ENCODE results near the gene PAFAH1B1.
"Not testable (repeated sequence)": the region's sequence is repeated elsewhere in the genome, so short reads cannot be mapped to it uniquely, and the experiment has no call there.

The PAFAH1B1 gene

GRCh38 chr17:2592971-2593820, at the start of gene PAFAH1B1:
TSS of gene PAFAH1B1 (plus strand) at chr17:2593654. CDS start at chr17:2638289, 44,635 bp downstream.
- peak; percentile 94 for DNase-seq

- DNase-seq, result no peak
Measured at GRCh38 chr17:2545393-2545792, 48.1 kb upstream of the PAFAH1B1 start.

- no peak for DNase-seq
Measured at GRCh38 chr17:2547176-2547575, 46.3 kb upstream of the PAFAH1B1 start.

- not testable (repeated sequence) for DNase-seq
Measured at GRCh38 chr17:2548026-2548425, 45.4 kb upstream of the PAFAH1B1 start.

DNA sequence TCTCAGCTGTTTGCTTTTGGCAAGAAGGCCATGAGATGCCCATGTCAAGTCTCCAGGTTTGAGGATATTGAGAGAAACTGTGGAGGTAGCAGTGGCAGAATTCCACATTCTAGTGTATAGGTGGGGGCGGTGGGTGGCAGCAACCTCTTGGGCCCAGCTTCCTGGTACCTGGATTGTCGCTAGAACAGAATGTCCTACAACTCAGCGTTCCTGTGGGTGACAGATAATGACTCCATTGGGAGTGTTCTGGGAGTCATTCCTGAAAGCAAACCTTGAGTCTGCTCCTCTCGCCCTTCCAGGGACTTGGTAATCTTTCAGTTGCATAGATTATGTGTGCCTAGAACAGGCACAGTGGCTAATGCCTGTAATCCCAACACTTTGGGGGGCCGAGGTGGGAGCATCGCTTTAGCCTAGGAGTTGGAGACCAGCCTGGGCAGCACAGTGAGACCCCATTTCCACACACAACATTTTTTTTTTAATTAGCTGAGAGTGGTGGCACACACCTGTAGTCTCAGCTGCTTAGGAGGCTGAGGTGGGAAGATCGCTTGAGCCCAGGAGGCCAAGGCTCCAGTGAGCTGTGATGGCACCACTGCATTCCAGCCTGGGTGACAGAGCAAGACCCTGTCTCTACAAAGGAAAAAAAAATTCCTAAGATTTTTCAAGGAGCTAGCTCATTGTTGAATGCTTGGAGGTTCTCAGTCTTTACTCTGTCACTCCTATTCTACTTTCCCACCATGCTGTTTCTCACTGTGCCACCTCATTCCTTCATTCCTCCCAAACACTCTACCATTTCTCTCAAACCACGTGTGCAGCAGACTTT, 43.9 kb upstream of the PAFAH1B1 start:
- no peak for DNase-seq

- DNase-seq, result no peak
Measured at GRCh38 chr17:2551493-2551892, 42.0 kb upstream of the PAFAH1B1 start.

GRCh38 chr17:2551928-2552327, 41.5 kb upstream of the PAFAH1B1 start:
- no peak for DNase-seq

- no peak for DNase-seq
Measured at GRCh38 chr17:2560658-2561057, 32.8 kb upstream of the PAFAH1B1 start.

DNA sequence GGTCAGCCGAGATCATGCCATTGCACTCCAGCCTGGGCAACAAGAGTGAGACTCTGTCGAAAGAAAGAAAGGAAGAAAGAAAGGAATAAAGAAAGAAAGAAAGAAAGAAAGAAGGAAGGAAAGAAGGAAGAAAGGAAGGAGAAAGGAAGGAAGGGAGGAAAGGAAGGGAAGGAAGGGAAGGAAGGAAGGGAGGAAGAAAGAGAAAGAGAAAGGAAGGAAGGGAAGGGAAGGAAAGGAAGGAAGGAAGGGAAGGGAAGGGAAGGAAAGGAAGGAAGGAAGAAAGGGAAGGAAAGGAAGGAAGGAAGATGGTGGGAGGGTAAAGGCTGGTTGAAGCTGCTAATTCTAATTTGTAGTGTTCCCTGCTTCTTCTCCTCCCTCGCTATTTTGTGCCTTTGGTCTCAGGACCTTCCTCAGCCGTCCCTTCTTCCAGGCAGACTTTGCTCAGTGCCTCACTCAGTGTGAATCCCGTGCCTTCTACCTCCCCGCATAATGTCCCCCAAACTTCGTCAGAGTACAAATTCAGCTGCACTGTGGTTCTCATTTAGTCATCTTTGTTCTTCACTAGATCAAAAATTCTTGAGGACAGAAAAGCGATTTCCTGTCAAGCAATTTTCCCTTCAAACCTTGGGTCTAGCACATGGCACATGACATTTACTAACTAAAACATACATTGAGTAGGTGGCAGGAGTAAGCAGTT, 31.1 kb upstream of the PAFAH1B1 start:
- DNase-seq, result no peak

GRCh38 chr17:2563061-2563460, 30.4 kb upstream of the PAFAH1B1 start:
- DNase-seq, result no peak

GRCh38 chr17:2563543-2563942, 29.9 kb upstream of the PAFAH1B1 start:
- no peak for DNase-seq

- no peak for DNase-seq
Measured at GRCh38 chr17:2564877-2565276, 28.6 kb upstream of the PAFAH1B1 start.

GRCh38 chr17:2566056-2566455, 27.4 kb upstream of the PAFAH1B1 start:
- DNase-seq, result no peak

DNA sequence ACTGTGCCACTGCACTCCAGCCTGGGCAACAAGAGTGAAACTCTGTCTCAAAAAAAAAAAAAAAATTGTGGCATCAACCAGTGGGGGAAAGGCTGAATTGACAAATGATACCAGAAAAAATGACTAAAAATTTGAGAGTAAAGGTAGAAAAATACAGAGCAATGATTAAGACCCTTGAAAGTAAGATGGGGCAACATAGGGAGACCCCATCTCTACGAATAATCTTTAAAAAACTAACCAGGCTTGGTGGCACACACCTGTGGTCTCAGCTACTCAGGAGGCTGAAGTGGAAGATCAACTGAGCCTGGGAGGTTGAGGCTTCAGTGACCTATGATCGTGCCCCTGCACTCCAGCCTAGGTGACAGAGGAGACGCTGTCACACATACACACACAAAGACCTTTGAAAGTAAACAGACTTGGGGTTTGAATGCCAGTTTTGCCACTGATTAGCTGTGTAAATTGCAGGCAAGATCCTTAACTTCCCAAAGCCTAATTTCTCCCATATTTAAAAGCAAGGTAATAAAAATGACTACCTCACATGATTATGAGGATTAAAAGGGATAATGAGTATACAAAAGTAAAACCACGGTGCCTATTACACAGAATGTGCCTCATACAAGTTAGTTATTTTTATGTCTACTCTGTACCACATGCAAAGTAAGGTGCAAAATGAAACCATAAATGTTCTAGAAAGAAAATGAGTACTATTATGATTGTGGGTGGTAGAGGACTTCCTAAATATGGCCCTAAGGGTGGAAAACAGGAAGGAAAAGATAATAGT, 21.7 kb upstream of the PAFAH1B1 start:
- DNase-seq, result no peak

- not testable (repeated sequence) for DNase-seq
Measured at GRCh38 chr17:2572304-2572609, 21.2 kb upstream of the PAFAH1B1 start.

DNA sequence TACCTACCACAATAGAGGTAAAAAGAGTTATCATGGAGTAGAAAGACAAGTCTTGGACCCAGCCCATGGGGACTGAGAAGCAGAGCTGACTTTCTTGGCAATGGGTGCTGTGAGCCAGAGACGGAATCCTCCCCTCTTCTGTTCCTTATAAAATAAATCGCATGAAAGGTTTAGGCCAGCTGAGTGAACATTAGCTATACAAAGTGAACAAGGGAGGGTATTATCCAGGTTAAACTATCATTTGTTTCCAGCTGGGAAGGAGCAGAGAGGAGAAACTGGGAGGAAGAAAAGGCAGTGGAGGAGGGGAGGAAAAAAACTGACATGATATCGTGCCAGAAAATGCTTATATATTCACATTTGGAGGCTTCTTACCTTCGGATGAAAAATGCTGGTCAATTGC, 13.3 kb upstream of the PAFAH1B1 start:
- no peak for DNase-seq

GRCh38 chr17:2580661-2581060, 12.8 kb upstream of the PAFAH1B1 start:
- no peak for DNase-seq

- DNase-seq, result no peak
Measured at GRCh38 chr17:2582493-2582892, 11.0 kb upstream of the PAFAH1B1 start.

DNA sequence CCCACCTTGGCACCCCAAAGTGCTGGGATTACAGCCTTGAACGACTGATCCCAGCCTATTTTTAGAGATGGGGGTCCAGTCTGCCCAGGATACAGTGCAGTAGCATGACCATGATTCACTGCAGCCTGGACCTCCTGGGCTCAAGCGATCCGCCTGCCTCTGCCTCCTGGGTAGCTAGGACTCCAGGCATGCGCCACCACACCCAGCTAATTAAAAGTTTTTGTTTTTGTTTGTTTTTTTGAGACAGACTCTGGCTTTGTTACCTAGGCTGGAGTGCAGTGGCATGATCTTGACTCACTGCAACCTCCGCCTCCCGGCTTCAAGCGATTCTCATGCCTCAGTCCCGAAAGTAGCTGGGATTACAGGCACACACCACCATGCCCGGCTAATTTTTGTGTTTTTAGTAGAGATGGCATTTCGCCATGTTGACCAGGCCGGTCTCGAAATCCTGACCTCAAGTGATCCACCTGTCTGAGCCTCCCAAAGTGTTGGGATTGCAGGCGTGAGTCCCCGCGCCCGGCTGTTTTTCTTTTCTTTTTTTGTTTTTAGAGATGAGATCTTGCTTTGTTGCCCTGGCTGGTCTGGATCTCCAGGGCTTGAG, 2.3 kb upstream of the PAFAH1B1 start:
- no peak for DNase-seq

DNA sequence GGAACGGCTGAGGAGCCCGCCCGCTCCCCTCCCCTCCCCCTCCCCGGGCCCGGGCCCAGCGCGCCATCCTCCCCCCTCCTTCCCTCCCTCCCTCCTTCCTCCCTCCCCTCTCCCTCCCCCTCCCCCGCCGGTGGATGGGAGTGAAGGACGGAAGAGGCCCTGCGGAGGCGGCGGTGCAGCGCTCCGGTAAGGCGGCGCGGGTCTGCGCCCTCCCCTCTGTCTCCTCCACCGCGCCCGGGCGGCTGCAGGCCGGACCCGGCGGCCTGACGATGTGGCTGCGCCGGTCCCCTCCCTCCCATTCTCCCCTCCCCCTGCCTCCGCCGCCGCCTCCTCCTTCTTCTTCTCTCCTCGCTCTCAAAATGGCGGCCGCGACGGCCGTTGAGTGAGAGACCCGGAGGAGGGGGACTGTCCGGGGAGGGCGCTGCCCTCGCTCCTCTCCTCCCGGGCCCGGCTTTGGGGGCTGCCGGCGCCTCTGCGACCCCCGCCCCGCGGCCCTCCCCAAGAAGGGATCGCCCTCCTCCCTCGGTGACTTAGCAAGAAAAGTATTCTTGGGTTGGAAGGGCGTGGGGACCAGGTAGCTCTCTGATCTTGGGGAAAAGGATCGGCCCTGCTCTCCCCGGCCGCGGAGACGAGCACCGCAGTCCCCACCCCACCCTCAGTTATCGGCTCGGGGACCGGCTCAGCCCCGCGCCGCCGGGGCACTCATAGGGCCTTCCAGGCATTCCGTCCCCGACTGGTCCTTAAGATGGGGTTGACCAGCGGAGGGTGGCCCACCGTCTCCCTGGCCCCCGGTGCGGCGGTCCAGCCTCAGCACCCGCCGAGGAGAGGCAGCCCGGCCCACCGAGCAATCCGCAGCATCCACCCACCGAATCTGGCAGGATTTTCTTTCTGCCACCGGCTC, 617 bp downstream of the PAFAH1B1 start:
- DNase-seq, result peak; percentile 80

Measured in activated gamma-delta T cell treated with Interleukin-2 at 50 U/mL for 16 hours (primary cell).